Mesendoderm (in vitro differentiated cells): ENCODE results near the gene SEPTIN10.

ENCODE experiments used
- DNase-seq: peaks from one replicate; pipeline ENCODE4 v3.0.0; 2013
- H2AK5ac ChIP-seq: 2 replicates; pipeline ENCODE4 v1.6.1; 2013; ENCODE audit warnings: low read length, inconsistent platforms
- H2BK120ac ChIP-seq: 2 replicates; pipeline ENCODE4 v1.6.1; 2013; ENCODE audit warnings: low read depth, mild to moderate bottlenecking, low read length, moderate library complexity, mixed read lengths
- H2BK15ac ChIP-seq: replicated peaks from 2 replicates; pipeline ENCODE4 v1.6.1; 2013; ENCODE audit warnings: low read depth, mild to moderate bottlenecking, moderate library complexity
- H2BK5ac ChIP-seq: 2 replicates; pipeline ENCODE4 v1.6.1; 2013; ENCODE audit warnings: low read length, inconsistent platforms
- H3K18ac ChIP-seq: 2 replicates; pipeline ENCODE4 v1.6.1; 2013; ENCODE audit warnings: mild to moderate bottlenecking, low read length, mixed read lengths
- H3K23ac ChIP-seq: one replicate; pipeline ENCODE4 v1.6.1; 2013; ENCODE audit warnings: low read length
- H3K27ac ChIP-seq: 2 replicates; pipeline ENCODE4 v1.5.1; 2013; ENCODE audit warnings: low read depth, mild to moderate bottlenecking, inconsistent platforms, low read length, moderate library complexity
- H3K27me3 ChIP-seq: 2 replicates; pipeline ENCODE4 v1.6.1; 2013; ENCODE audit warnings: low read length, control low read depth, mild to moderate bottlenecking, inconsistent platforms; ENCODE audit not compliant: insufficient read depth, poor library complexity
- H3K36me3 ChIP-seq: 2 replicates; pipeline ENCODE4 v1.6.1; 2013; ENCODE audit warnings: low read length, inconsistent platforms; ENCODE audit not compliant: control insufficient read depth, insufficient read depth
- H3K4ac ChIP-seq: one replicate; pipeline ENCODE4 v1.6.1; 2013; ENCODE audit warnings: low read depth, mild to moderate bottlenecking, low read length, moderate library complexity
- H3K4me1 ChIP-seq: 2 replicates; pipeline ENCODE4 v1.6.1; 2013; ENCODE audit warnings: low read depth, low read length, inconsistent platforms; ENCODE audit not compliant: control insufficient read depth
- H3K4me2 ChIP-seq: 2 replicates; pipeline ENCODE4 v1.6.1; 2013; ENCODE audit warnings: low read length
- H3K4me3 ChIP-seq: 2 replicates; pipeline ENCODE4 v1.5.1; 2013; ENCODE audit warnings: mild to moderate bottlenecking, low read length
- H3K56ac ChIP-seq: one replicate; pipeline ENCODE4 v1.6.1; 2013; ENCODE audit warnings: low read length
- H3K79me1 ChIP-seq: 2 replicates; pipeline ENCODE4 v1.6.1; 2013; ENCODE audit warnings: low read length, inconsistent platforms
- H3K79me2 ChIP-seq: 2 replicates; pipeline ENCODE4 v1.6.1; 2013; ENCODE audit warnings: mild to moderate bottlenecking, low read length; ENCODE audit not compliant: control insufficient read depth, insufficient read depth
- H3K9ac ChIP-seq: 2 replicates; pipeline ENCODE4 v1.6.1; 2013; ENCODE audit warnings: low read length, inconsistent platforms
- H4K5ac ChIP-seq: one replicate; pipeline ENCODE4 v1.6.1; 2013; ENCODE audit warnings: low read length
- H4K8ac ChIP-seq: one replicate; pipeline ENCODE4 v1.6.1; 2013; ENCODE audit warnings: low read depth, mild to moderate bottlenecking, control low read depth, low read length, moderate library complexity
- WGBS: extraction: QIAGEN DNeasy Blood & Tissue Kit; methylation state at CpG from one replicate; pipeline ENCODE4 v1.1.7; 2013; ENCODE audit warnings: low lambda C conversion rate, missing lambda C conversion rate; ENCODE audit not compliant: insufficient coverage; ENCODE audit errors: extremely low coverage; 5-methylcytosine and 5-hydroxymethylcytosine counted together

The SEPTIN10 gene

GRCh38 chr2:109563980-109564550 is 49.7 kb downstream of the SEPTIN10 start:
- no peak overlapping the region for H3K4me3 ChIP-seq
- H3K4me1 ChIP-seq = no peaks in the 10 kb centered on the region
- no peak overlapping the region for H2AK5ac ChIP-seq
- no peaks in the 10 kb centered on the region for H3K27me3 ChIP-seq
- H2BK5ac ChIP-seq = no peak overlapping the region
- H3K4ac ChIP-seq = no peak overlapping the region
- no peak for DNase-seq
- H3K27ac ChIP-seq = no peak overlapping the region
- no peaks in the 10 kb centered on the region for H3K79me1 ChIP-seq
- H3K4me2 ChIP-seq = no peak overlapping the region
- H2BK120ac ChIP-seq = no peak overlapping the region
- peaks cover 2% of the 10 kb centered on the region for H3K36me3 ChIP-seq
- no peak overlapping the region for H4K8ac ChIP-seq
- no peak overlapping the region for H3K23ac ChIP-seq
- no peak overlapping the region for H4K5ac ChIP-seq
- no peaks in the 10 kb centered on the region for H3K79me2 ChIP-seq
- no peak overlapping the region for H3K18ac ChIP-seq
- WGBS = no CpG with 5 or more reads among the region's 4 CpGs
- H3K56ac ChIP-seq = no peak overlapping the region
- no peak overlapping the region for H3K9ac ChIP-seq
- no peak overlapping the region for H2BK15ac ChIP-seq

GRCh38 chr2:109563288-109563687 is 50.5 kb downstream of the SEPTIN10 start:
- peaks cover 2% of the 10 kb centered on the region for H3K4me1 ChIP-seq
- no CpG with 5 or more reads among the region's 2 CpGs for WGBS

DNA sequence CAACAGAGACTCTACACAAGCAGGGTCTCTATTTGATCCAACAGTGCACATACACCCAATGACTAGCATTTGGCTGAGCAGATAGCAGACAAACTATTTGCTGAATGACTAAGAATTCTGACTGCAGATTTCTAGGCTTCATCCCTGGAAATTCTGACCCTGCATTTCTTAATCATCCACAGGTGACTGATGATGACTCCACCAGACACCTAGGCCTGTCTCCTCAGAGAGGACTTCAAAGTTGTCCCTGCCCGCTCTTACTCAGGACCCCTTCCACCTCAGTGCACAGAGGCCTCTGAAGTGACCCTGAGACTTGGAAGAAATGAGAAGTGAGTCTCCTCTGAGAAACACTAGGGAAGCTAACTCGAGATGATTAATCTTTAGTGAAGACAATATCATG is 51.3 kb downstream of the SEPTIN10 start:
- Histone ChIP-seq H3K4ac (no peak overlapping the region), H3K27ac (no peak overlapping the region), H3K79me2 (no peaks in the 10 kb centered on the region), H3K27me3 (no peaks in the 10 kb centered on the region), H3K79me1 (no peaks in the 10 kb centered on the region), H2BK15ac (no peak overlapping the region), H3K4me2 (no peak overlapping the region), H3K4me1 (peaks cover 2% of the 10 kb centered on the region), H4K8ac (no peak overlapping the region), H3K4me3 (no peak overlapping the region), H2AK5ac (no peak overlapping the region), H3K36me3 (peaks cover 2% of the 10 kb centered on the region), H3K56ac (no peak overlapping the region), H2BK5ac (no peak overlapping the region), H4K5ac (no peak overlapping the region), H3K9ac (no peak overlapping the region), H3K23ac (no peak overlapping the region), H2BK120ac (no peak overlapping the region), H3K18ac (no peak overlapping the region)
- WGBS = no CpG with 5 or more reads among the region's 2 CpGs
- DNase-seq = no peak

More at GRCh38 chr2:109563288-109563687, 50.5 kb downstream of the SEPTIN10 start:
- Histone ChIP-seq H3K4me2 (no peak overlapping the region), H2BK120ac (no peak overlapping the region), H3K9ac (no peak overlapping the region), H3K36me3 (peaks cover 2% of the 10 kb centered on the region), H3K27me3 (no peaks in the 10 kb centered on the region), H2BK15ac (no peak overlapping the region), H3K79me1 (no peaks in the 10 kb centered on the region), H3K4me3 (no peak overlapping the region), H3K4ac (no peak overlapping the region), H4K5ac (no peak overlapping the region), H2AK5ac (no peak overlapping the region), H3K18ac (no peak overlapping the region), H3K79me2 (no peaks in the 10 kb centered on the region), H4K8ac (no peak overlapping the region), H3K56ac (no peak overlapping the region), H2BK5ac (no peak overlapping the region), H3K23ac (no peak overlapping the region), H3K27ac (no peak overlapping the region)
- DNase-seq = no peak

DNA sequence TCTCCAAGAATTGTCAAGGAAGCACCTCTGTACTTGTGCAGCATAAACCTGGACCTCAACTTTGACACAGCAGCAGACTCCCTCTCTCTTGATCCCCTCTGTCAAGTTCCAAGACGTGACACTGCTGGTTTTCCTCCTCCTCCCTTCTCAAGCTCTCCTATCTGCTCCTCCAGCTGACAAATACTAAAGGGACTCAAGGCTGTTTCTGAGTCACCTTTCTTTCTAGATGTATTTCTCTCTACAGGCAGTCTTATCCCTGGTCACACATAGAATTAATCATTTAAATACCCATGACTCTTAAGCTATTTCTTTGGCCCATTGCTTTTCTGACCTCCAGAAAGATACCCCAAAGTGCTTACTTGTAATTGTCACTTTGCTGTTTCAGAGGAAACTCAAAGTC is 53.5 kb downstream of the SEPTIN10 start:
- H3K23ac ChIP-seq = no peak overlapping the region
- H2BK5ac ChIP-seq = no peak overlapping the region
- no peaks in the 10 kb centered on the region for H3K79me1 ChIP-seq
- DNase-seq = no peak
- H3K9ac ChIP-seq = no peak overlapping the region
- H3K18ac ChIP-seq = no peak overlapping the region
- no peak overlapping the region for H4K5ac ChIP-seq
- no peaks in the 10 kb centered on the region for H3K36me3 ChIP-seq
- WGBS = no CpG with 5 or more reads among the region's 1 CpG
- H3K4me3 ChIP-seq = no peak overlapping the region
- no peak overlapping the region for H3K4ac ChIP-seq
- H3K27me3 ChIP-seq = no peaks in the 10 kb centered on the region
- H3K4me1 ChIP-seq = peaks cover 2% of the 10 kb centered on the region
- H3K4me2 ChIP-seq = no peak overlapping the region
- no peak overlapping the region for H3K56ac ChIP-seq
- H3K27ac ChIP-seq = no peak overlapping the region
- H3K79me2 ChIP-seq = no peaks in the 10 kb centered on the region
- H2BK120ac ChIP-seq = no peak overlapping the region
- H2AK5ac ChIP-seq = no peak overlapping the region
- H4K8ac ChIP-seq = no peak overlapping the region
- no peak overlapping the region for H2BK15ac ChIP-seq

DNA sequence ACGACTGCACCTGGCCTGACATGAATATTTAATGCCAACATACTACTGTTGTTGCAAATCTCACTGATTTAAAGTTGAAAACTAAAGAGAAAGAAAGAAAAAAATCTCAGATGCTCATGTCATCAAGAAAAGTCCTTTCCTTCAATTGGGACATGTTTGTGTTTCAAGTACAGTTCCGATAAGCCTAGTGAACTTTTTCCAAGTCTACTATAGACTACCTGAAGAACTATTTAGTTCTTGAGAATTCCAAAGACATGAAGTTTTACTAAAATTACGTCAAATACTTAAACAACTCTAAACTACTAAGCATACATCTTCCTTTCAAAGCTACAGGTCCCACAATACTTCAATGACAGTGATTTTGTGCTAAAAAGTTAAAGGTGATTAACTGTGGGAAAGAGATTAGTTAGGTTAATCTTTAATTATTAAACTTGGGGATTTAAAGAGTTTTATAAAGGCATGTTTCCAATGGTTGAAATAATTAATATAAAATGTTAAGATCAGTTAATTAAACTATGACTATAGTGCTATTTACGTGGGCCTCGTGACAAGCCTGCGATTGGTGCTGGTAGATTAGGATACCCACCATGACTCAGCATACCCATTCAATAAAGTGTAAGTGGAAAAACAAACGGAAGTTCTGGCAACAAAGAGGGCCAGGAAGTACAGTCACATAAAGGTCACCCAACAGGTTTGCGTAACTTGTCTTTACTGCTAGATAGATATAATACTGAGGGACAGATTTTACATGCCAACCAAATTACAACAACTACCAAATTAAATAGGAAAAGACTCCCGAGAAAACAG is 55.5 kb downstream of the SEPTIN10 start:
- no peak overlapping the region for H3K9ac ChIP-seq
- no peak overlapping the region for H4K8ac ChIP-seq
- H3K4me1 ChIP-seq = peaks cover 2% of the 10 kb centered on the region
- H2BK120ac ChIP-seq = no peak overlapping the region
- no peak overlapping the region for H3K4me2 ChIP-seq
- WGBS = 100% methylated on average over 1 of the region's 9 CpGs
- H4K5ac ChIP-seq = no peak overlapping the region
- no peak overlapping the region for H3K18ac ChIP-seq
- H2BK15ac ChIP-seq = no peak overlapping the region
- H3K23ac ChIP-seq = no peak overlapping the region
- no peaks in the 10 kb centered on the region for H3K79me1 ChIP-seq
- no peaks in the 10 kb centered on the region for H3K79me2 ChIP-seq
- peak; percentile 56 for DNase-seq
- no peak overlapping the region for H3K27ac ChIP-seq
- H2AK5ac ChIP-seq = no peak overlapping the region
- H3K27me3 ChIP-seq = no peaks in the 10 kb centered on the region
- H3K56ac ChIP-seq = no peak overlapping the region
- no peak overlapping the region for H3K4me3 ChIP-seq
- H3K4ac ChIP-seq = no peak overlapping the region
- H3K36me3 ChIP-seq = no peaks in the 10 kb centered on the region
- H2BK5ac ChIP-seq = no peak overlapping the region
